Measurements from ENCODE around the gene SERTAD4. TPM values are rescaled to one million over a fixed set of nuclear protein-coding genes. Genes with fewer than 3 reads are reported as not detected.

SERTAD4 gene
- total RNA-seq, 1 experiment from 2014 or later: 8.0 TPM

Other genes starting within 250 kb of the SERTAD4 start
- gene HHAT, start 96.1 kb downstream of the SERTAD4 start, total RNA-seq (2014; rRNA removed; shearing (Covaris generic)): 10.7 and 24.7 TPM in 2 replicates